Hindlimb muscle (tissue), 1 donor: Measurements from ENCODE around the gene EPRS1. TPM values are rescaled to one million over a fixed set of nuclear protein-coding genes. Genes with fewer than 3 reads are reported as not detected.
"Not testable (repeated sequence)": the region's sequence is repeated elsewhere in the genome, so short reads cannot be mapped to it uniquely, and the experiment has no call there.

ENCODE experiments used
- DNase-seq: peaks from one replicate; pipeline ENCODE4 v3.0.0-alpha.2; 2013
- polyA plus RNA-seq: library from polyadenylated mRNA; unstranded; fragments of 120-200 nt; gene quantifications from one replicate; pipeline ENCODE4 v1.2.1, GENCODE V29; 2013; ENCODE audit not compliant: insufficient read length

EPRS1 gene
- polyA plus RNA-seq, 1 donor, result 76.6 TPM

DNA sequence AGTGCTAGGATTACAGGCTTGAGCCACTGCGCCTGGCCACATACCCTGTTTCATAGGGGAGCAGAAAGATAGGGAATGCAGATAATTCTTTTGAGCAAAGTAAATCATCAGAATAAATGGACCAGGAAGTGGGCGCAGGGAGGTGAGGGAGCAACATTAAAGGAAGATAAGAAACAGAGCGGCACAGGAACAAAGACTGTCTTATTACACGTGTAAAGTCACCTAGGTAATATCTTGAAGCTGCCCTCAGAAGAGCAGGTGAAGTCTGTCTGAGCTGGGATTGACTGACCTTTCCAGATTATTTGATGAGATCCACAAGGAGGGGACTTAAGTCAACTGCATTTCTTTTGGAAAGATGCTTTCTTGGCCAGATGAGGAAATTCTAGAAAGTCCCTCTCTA, 7.7 kb downstream of the EPRS1 start:
- no peak for DNase-seq

GRCh38 chr1:220037810-220038209, 8.5 kb downstream of the EPRS1 start:
- not testable (repeated sequence) for DNase-seq

DNA sequence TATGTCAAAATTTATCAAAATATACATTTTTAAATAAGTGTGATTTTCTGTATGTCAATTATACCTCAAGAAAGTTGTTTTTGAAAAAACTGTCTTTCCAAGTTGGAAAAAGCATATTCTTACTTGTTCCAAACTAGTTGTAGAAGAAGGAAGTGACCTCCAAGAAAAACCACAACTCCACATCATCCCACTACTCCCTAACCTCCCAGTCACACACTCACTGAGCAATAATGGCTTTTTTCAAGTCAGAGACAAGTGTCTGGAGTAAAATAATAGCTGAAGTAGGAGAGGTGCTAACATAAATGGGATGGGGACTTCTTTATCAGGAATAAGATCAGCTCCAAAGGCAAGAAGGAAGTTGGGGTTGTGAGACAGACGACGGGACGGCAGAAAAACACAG, 13.4 kb downstream of the EPRS1 start:
- DNase-seq, result no peak

GRCh38 chr1:220031287-220031686, 15.0 kb downstream of the EPRS1 start:
- no peak for DNase-seq

GRCh38 chr1:220028346-220028895, 17.9 kb downstream of the EPRS1 start:
- DNase-seq, result no peak

DNA sequence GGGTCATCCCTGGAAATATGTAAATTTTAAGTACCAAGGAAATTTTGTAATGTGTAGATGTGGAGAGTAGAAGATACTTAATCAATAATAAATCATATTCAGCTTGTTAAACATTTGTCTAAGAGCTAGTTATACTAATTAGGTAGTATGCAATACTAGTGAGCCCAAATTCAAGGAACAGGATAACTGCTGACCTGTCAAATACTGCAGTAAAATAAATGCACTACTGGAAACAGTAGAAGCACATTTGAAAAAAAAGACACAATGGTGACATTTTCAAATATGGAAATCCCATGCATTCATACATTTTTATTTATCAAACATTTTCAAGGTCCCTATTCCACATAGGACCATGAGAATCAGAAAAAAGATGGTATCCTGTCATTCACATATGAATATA, 27.2 kb downstream of the EPRS1 start:
- DNase-seq, result no peak

GRCh38 chr1:220013497-220013896, 32.8 kb downstream of the EPRS1 start:
- no peak for DNase-seq

GRCh38 chr1:220012259-220012658, 34.0 kb downstream of the EPRS1 start:
- peak; percentile 44 for DNase-seq

DNA sequence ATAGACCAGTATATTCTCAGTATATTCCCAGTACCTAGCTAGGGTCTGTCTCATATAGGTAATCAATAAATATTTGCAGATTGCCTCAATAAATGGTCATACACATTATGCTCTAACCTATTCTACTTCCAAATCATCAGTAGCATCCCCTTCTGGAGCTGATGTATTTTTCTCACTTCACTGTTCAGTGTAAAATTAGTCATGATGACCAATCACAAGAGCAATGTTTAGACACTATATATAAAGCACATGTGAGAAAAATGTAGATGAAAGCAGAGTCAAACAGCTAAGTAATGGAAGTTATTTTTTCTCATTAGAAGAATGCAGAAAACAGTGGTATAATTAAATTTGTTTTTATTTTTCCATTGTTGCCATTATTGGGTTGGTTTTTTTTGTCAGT, 34.7 kb downstream of the EPRS1 start:
- no peak for DNase-seq

GRCh38 chr1:220007438-220007837, 38.9 kb downstream of the EPRS1 start:
- DNase-seq, result no peak

DNA sequence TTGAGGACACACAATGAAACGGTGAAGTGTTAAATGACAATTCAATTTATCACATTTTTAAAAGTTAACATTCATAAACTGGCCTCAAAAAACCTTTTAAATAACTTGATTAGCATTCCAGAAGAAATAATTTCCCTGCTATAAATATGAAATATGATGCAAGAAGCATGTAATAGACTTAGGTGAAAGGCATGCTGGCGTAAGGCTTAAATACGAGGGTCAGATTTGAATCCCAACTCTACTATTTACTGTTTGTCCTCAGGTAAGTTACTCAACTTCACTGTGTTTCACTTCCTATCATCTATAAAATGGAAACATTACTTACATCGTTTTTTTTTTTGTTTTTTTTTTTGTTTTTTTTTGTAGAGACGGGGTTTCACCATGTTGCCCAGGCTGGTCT, 40.8 kb downstream of the EPRS1 start:
- DNase-seq, result no peak

DNA sequence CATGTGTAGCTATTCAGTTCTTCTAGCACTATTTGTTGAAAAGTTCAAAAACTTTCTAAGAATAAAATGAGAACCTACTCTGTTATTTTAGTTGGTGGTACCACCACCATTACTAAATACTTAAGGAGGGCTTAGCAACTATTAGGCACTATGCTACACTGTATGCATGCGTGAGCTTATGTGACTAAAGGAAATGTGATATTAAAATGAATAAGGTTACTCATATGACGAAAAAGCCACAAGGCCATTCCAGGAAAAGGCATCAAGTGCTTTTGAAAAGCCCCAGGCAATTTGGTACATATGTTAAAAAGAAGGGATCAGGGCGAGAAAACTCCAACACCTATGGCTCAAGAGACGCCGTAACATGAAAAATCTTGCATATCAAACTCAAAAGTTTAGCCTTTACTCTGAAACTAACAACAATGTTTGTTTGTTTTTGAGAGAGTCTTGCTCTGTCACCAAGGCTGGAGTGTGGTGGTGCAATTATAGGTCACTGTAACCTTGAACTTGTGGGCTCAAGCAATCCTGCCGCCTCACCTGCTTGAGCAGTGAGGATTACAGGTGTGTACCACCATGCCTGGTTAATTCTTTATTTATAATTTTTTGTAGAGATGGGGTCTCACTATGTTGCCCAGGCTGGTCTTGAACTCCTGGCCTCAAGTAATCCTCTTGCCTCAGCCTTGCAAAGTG, 42.5 kb downstream of the EPRS1 start:
- DNase-seq, result no peak

DNA sequence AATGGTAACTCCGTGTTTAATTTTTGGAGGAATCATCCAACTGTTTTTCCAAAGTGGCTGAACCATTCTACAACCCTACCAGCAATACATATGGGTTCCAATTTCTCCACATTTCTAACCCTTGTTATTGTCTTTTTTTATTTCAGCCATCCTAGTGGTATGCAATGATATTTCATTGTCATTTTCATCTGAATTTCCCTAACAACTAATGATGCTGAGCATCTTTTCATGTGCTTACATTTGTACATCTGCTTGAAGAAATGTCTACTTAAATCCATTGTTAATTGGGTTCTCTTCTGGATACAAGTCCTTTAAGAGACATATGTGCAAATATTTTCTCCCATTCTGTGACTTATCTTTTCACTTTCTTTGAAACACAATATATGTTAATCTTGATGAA, 43.3 kb downstream of the EPRS1 start:
- no peak for DNase-seq

DNA sequence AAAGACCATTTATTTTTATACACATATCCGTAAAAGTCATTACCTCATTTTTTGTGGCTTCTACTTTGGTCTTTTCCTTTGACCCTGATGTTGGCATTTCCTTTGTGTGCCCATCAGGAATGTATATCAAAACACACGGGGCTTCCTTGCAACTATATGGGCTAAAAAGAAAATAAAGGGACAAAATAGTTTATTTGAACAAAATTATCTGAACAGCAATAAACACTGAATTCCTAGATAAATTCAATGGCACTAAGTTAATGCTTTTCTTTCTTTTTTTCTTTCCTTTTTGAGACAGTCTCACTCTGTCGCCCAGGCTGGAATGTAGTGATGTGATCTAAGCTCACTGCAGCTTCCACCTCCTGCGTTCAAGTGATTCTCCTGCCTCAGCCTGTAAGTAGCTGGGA, 45.2 kb downstream of the EPRS1 start:
- no peak for DNase-seq

DNA sequence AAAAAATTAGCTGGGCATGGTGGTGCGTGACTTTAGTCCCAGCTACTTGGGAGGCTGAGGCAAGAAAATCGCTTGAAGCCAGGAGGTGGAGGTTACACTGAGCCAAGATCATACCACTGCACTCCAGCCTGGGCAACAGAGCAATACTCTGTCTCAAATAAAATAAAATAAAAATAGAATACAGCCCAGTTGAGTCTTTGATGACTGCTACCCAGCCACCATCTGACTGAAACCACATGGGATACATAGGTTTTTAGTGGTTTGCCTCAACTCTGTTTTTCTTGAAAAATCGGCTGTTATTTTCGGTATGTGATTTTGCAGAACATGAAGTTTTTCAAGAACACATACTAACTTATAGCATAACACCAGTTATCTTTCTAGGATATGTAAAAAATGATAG, 46.5 kb downstream of the EPRS1 start:
- no peak for DNase-seq

Other genes starting within 250 kb of the EPRS1 start
- 0.10 TPM for gene SLC30A10, start 117.9 kb downstream of the EPRS1 start, polyA plus RNA-seq
- gene BPNT1, start 43.3 kb upstream of the EPRS1 start, polyA plus RNA-seq, result 23.1 TPM
- gene IARS2, start 47.6 kb upstream of the EPRS1 start, polyA plus RNA-seq, result 47.4 TPM
- gene RAB3GAP2, start 225.9 kb upstream of the EPRS1 start, polyA plus RNA-seq, result 20.9 TPM